ENCODE results near the gene ZNF585A. TPM values are rescaled to one million over a fixed set of nuclear protein-coding genes. Genes with fewer than 3 reads are reported as not detected.

The ZNF585A gene
- total and polyA plus RNA-seq, 2 of the 4 experiments (the other 2 are of a cell fraction) = 6.2 to 9.5 TPM

DNA sequence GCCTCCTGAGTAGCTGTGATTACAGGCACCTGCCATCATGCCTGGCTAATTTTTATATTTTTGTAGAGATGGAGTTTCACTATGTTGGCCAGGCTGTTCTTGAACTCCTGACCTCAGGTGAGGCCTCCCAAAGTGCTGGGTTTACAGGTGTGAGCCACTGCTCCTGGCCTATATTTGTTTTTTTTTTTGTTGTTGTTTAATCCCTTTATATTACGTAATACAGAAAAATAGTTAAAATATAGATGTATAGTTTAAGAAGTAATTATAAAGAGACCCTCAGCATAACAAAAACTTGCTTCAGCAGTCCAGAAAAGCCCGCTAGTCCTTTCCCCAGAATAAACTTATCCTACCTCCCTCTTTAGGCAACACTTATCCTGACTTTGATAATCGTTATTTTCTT lies 47.9 kb upstream of the ZNF585A start:
- Histone ChIP-seq H4K20me1 (ENCODE audit: insufficient read depth, low read length) (no peaks in the 10 kb centered on the region), H3K56ac (ENCODE audit: extremely low read depth, insufficient read depth, low read length) (no peak overlapping the region), H3K36me3 (ENCODE audit: control insufficient read depth, insufficient read depth, low read length) (peaks cover 13% of the 10 kb centered on the region), H3K4me3 (ENCODE audit: insufficient read depth, low read depth, low read length) (no peak overlapping the region), H3K4me1 (ENCODE audit: control insufficient read depth, insufficient read depth, low read length) (no peaks in the 10 kb centered on the region), H2BK120ac (ENCODE audit: low read depth, low read length) (no peak overlapping the region), H4K5ac (ENCODE audit: low read depth, low read length) (no peak overlapping the region), H3K18ac (ENCODE audit: low read depth, low read length) (no peak overlapping the region), H3K4me2 (ENCODE audit: low read depth, low read length) (no peak overlapping the region), H3K4ac (ENCODE audit: low read depth, low read length) (no peak overlapping the region), H3K79me1 (ENCODE audit: low read depth in 1 of 2, low read length in 2 of 2) (peaks cover 10 to 20% of the 10 kb centered on the region in 2 experiments), H4K91ac (ENCODE audit: insufficient read depth, low read depth, low read length) (no peak overlapping the region), H2BK20ac (ENCODE audit: low read depth, low read length) (no peak overlapping the region), H2BK15ac (ENCODE audit: low read depth, low read length) (no peak overlapping the region), H3K14ac (replicated peaks; ENCODE audit: low read depth, low read length) (no peak overlapping the region), H3K27ac (ENCODE audit: insufficient read depth, low read length) (no peak overlapping the region), H3K9ac (ENCODE audit: low read depth, low read length) (no peak overlapping the region), H3K9me1 (ENCODE audit: insufficient read depth, low read length) (no peaks in the 10 kb centered on the region), H4K8ac (ENCODE audit: low read depth in 2 of 2, low read length in 2 of 2) (no peak overlapping the region), H2AFZ (replicated peaks; ENCODE audit: low read length, poor library complexity) (no peak overlapping the region), H3K23ac (ENCODE audit: low read depth, low read length) (no peak overlapping the region), H3K9me3 (ENCODE audit: control insufficient read depth, insufficient read depth, low read length) (peaks cover 2% of the 10 kb centered on the region; the same call in 1 of the 2 replicates), H3K27me3 (ENCODE audit: control insufficient read depth, insufficient read depth, low read length) (no peaks in the 10 kb centered on the region), H2AK9ac (replicated peaks; ENCODE audit: low read depth, low read length, poor library complexity) (no peak overlapping the region), H2AK5ac (ENCODE audit: low read depth, low read length) (no peak overlapping the region), H2BK5ac (ENCODE audit: low read depth, low read length, poor library complexity, severe bottlenecking) (no peak overlapping the region)
- TF ChIP-seq SMC3 (IDR thresholded peaks at IDR 0.05; ENCODE audit: low read depth, low read length) (no peak), CHD1 (IDR thresholded peaks at IDR 0.05; ENCODE audit: low read depth, low read length) (no peak), NFE2L2 (IDR thresholded peaks at IDR 0.05; ENCODE audit: low read depth, low read length) (no peak), BHLHE40 (IDR thresholded peaks at IDR 0.05; ENCODE audit: low read depth, low read length) (no peak), MAZ (IDR thresholded peaks at IDR 0.05; ENCODE audit: borderline replicate concordance, low read depth, low read length) (no peak), CEBPB (IDR thresholded peaks at IDR 0.05; ENCODE audit: low read depth, low read length) (no peak), RAD21 (IDR thresholded peaks at IDR 0.05; ENCODE audit: low read length) (no peak), FOS (IDR thresholded peaks at IDR 0.05; ENCODE audit: low read depth, low read length) (no peak), RCOR1 (IDR thresholded peaks at IDR 0.05; ENCODE audit: insufficient replicate concordance, low read length) (no peak), RFX5 (IDR thresholded peaks at IDR 0.05; ENCODE audit: low read depth, low read length) (no peak), MXI1 (IDR thresholded peaks at IDR 0.05; ENCODE audit: borderline replicate concordance, low read depth, low read length) (no peak), MAFK (IDR thresholded peaks at IDR 0.05; ENCODE audit: low read depth, low read length) (no peak), POLR2A (IDR thresholded peaks at IDR 0.05; ENCODE audit: low read depth, low read length) (no peak)
- TF ChIP-seq, protein P1, sequence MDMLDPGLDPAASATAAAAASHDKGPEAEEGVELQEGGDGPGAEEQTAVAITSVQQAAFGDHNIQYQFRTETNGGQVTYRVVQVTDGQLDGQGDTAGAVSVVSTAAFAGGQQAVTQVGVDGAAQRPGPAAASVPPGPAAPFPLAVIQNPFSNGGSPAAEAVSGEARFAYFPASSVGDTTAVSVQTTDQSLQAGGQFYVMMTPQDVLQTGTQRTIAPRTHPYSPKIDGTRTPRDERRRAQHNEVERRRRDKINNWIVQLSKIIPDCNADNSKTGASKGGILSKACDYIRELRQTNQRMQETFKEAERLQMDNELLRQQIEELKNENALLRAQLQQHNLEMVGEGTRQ (IDR thresholded peaks at IDR 0.05; ENCODE audit: low read depth, low read length) = no peak
- TF ChIP-seq, protein P2, sequence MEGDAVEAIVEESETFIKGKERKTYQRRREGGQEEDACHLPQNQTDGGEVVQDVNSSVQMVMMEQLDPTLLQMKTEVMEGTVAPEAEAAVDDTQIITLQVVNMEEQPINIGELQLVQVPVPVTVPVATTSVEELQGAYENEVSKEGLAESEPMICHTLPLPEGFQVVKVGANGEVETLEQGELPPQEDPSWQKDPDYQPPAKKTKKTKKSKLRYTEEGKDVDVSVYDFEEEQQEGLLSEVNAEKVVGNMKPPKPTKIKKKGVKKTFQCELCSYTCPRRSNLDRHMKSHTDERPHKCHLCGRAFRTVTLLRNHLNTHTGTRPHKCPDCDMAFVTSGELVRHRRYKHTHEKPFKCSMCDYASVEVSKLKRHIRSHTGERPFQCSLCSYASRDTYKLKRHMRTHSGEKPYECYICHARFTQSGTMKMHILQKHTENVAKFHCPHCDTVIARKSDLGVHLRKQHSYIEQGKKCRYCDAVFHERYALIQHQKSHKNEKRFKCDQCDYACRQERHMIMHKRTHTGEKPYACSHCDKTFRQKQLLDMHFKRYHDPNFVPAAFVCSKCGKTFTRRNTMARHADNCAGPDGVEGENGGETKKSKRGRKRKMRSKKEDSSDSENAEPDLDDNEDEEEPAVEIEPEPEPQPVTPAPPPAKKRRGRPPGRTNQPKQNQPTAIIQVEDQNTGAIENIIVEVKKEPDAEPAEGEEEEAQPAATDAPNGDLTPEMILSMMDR (conservative IDR thresholded peaks at IDR 0.05; ENCODE audit: low read depth, low read length) = no peak
- TF ChIP-seq, protein P3, sequence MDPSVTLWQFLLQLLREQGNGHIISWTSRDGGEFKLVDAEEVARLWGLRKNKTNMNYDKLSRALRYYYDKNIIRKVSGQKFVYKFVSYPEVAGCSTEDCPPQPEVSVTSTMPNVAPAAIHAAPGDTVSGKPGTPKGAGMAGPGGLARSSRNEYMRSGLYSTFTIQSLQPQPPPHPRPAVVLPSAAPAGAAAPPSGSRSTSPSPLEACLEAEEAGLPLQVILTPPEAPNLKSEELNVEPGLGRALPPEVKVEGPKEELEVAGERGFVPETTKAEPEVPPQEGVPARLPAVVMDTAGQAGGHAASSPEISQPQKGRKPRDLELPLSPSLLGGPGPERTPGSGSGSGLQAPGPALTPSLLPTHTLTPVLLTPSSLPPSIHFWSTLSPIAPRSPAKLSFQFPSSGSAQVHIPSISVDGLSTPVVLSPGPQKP (IDR thresholded peaks at IDR 0.05; ENCODE audit: borderline replicate concordance, low read depth, low read length) = no peak
- WGBS, 2 experiments (ENCODE audit: extremely low coverage in 2 of 2, insufficient read length in 1 of 2) = no CpG with 5 or more reads among the region's 3 CpGs
- ATAC-seq (ENCODE audit: low read depth) (no peak), DNase-seq (no peak)
- intact Hi-C loops (cut with micrococcal nuclease) = no loop called here
- dilution Hi-C loops (cut with HindIII; ENCODE audit: low sequenced_read_pairs, unreplicated experiment) = no loop called here
- in situ Hi-C loops (cut with MboI; ENCODE audit: low sequenced_read_pairs) = loop anchor here (25.0 kb wide), 1 partner anchor 1008 kb away; the partner anchor contains the start of genes ZNF146 and ZNF565
- POLR2A ChIA-PET (ENCODE audit: unreplicated experiment) = no interaction called here
- no TSS peak for BruUV-seq (replicated peaks)
- CTCF ChIA-PET = no interaction called here
